PC-9 (cell line): ENCODE results near the gene NECTIN1.

Experiments used
- CTCF ChIP-seq: fragments of 200-600 bp; sonication (generic); conservative IDR thresholded peaks from 2 replicates; pipeline ENCODE4 v1.6.1; 2017; ENCODE audit warnings: mixed run types, antibody characterized with exemption, mild to moderate bottlenecking, moderate library complexity
- EZH2 ChIP-seq: fragments of 200-600 bp; sonication (generic); IDR thresholded peaks from 2 replicates; pipeline ENCODE4 v1.8.0; 2017; ENCODE audit warnings: antibody characterized with exemption, low read depth

GRCh38 chr11:119724956-119725355 lies 4.0 kb downstream of the NECTIN1 start:
- TF ChIP-seq CTCF (no peak), EZH2 (no peak)
